Lower lobe of right lung (tissue), 2 donors: ENCODE results near the gene FADS2. TPM values are rescaled to one million over a fixed set of nuclear protein-coding genes. Genes with fewer than 3 reads are reported as not detected.

ENCODE experiments used
- ATAC-seq, 2 donors: fragments of 200-7000 bp; cut with Tn5 transposase; one replicate each; pipeline ENCODE4 v1.9.1; 2020 to 2022; ENCODE audit warnings: mild to moderate bottlenecking in 2 of 2, moderate library complexity in 2 of 2
- DNase-seq: peaks from one replicate; pipeline ENCODE4 v3.0.0-alpha.2; 2020
- H3K27ac ChIP-seq: fragments of 200-600 bp; one replicate; pipeline ENCODE4 v1.8.0; 2022
- H3K27me3 ChIP-seq: fragments of 200-600 bp; one replicate; pipeline ENCODE4 v1.8.0; 2022; ENCODE audit warnings: low read depth
- H3K36me3 ChIP-seq: fragments of 200-600 bp; one replicate; pipeline ENCODE4 v1.8.0; 2022; ENCODE audit warnings: mild to moderate bottlenecking
- H3K4me1 ChIP-seq: fragments of 200-600 bp; one replicate; pipeline ENCODE4 v1.8.0; 2022
- H3K4me3 ChIP-seq: fragments of 200-600 bp; one replicate; pipeline ENCODE4 v1.8.0; 2022; ENCODE audit warnings: mild to moderate bottlenecking
- H3K9me3 ChIP-seq: fragments of 200-600 bp; one replicate; pipeline ENCODE4 v1.8.0; 2022
- CTCF ChIP-seq: fragments of 200-600 bp; IDR thresholded peaks from one replicate; pipeline ENCODE4 v1.8.0; 2022; ENCODE audit warnings: antibody characterized with exemption, mild to moderate bottlenecking
- intact Hi-C: fragments of 100-400 bp; cut with DNase I; formaldehyde crosslinking; loops from one replicate; pipeline ENCODE4 v1.11.0; 2022
- total RNA-seq: library from RNA; stranded (reverse); fragmentation: NEBNext Ultra II Directional; extraction: Animal tissue kit (Norgen Biotek cat#: 25700); gene quantifications from one replicate; pipeline ENCODE4 v1.2.1, GENCODE V29; 2021
- donor health status: DM: no; HTN: yes; CAD: no; lungs with severe emphysema.

FADS2 gene
- total RNA-seq, 1 donor from 2014 or later: 82.0 TPM

GRCh38 chr11:61829806-61830205, 1.7 kb downstream of the FADS2 start:
- peaks cover 17% of the 10 kb centered on the region for H3K27me3 ChIP-seq
- H3K27ac ChIP-seq: peak overlapping the region; percentile 38
- TF ChIP-seq CTCF: no peak
- DNase-seq (no peak), ATAC-seq (no peak)
- H3K36me3 ChIP-seq: no peaks in the 10 kb centered on the region
- peaks cover 48% of the 10 kb centered on the region for H3K4me1 ChIP-seq
- intact Hi-C loops: no loop called here
- H3K9me3 ChIP-seq: no peaks in the 10 kb centered on the region
- H3K4me3 ChIP-seq: peak overlapping the region; percentile 67

GRCh38 chr11:61830237-61831105, 2.4 kb downstream of the FADS2 start:
- intact Hi-C loops: no loop called here
- H3K27ac ChIP-seq: peak overlapping the region; percentile 40
- H3K4me1 ChIP-seq: peaks cover 54% of the 10 kb centered on the region

GRCh38 chr11:61832207-61832606, 4.1 kb downstream of the FADS2 start:
- H3K27ac ChIP-seq: no peak overlapping the region
- no peaks in the 10 kb centered on the region for H3K9me3 ChIP-seq
- intact Hi-C loops: no loop called here
- TF ChIP-seq CTCF: no peak
- no peak for ATAC-seq
- no peak for DNase-seq
- H3K27me3 ChIP-seq: peaks cover 17% of the 10 kb centered on the region
- H3K4me3 ChIP-seq: no peak overlapping the region
- peaks cover 50% of the 10 kb centered on the region for H3K4me1 ChIP-seq
- no peaks in the 10 kb centered on the region for H3K36me3 ChIP-seq

More at GRCh38 chr11:61830237-61831105, 2.4 kb downstream of the FADS2 start:
- DNase-seq (no peak), ATAC-seq (no peak)
- no peak for TF ChIP-seq CTCF
- Histone ChIP-seq H3K36me3 (no peaks in the 10 kb centered on the region), H3K27me3 (peaks cover 17% of the 10 kb centered on the region), H3K9me3 (no peaks in the 10 kb centered on the region), H3K4me3 (peak overlapping the region; percentile 67)

- intact Hi-C loops: no loop called here
- H3K4me3 ChIP-seq: no peak overlapping the region
- H3K27me3 ChIP-seq: peaks cover 17% of the 10 kb centered on the region
- TF ChIP-seq CTCF: no peak
- H3K4me1 ChIP-seq: peaks cover 44% of the 10 kb centered on the region
- ATAC-seq: no peak
- H3K36me3 ChIP-seq: no peaks in the 10 kb centered on the region
- H3K9me3 ChIP-seq: no peaks in the 10 kb centered on the region
- DNase-seq: no peak
- no peak overlapping the region for H3K27ac ChIP-seq
These were observed 4.7 kb downstream of the FADS2 start for GRCh38 chr11:61832754-61833153.

DNA sequence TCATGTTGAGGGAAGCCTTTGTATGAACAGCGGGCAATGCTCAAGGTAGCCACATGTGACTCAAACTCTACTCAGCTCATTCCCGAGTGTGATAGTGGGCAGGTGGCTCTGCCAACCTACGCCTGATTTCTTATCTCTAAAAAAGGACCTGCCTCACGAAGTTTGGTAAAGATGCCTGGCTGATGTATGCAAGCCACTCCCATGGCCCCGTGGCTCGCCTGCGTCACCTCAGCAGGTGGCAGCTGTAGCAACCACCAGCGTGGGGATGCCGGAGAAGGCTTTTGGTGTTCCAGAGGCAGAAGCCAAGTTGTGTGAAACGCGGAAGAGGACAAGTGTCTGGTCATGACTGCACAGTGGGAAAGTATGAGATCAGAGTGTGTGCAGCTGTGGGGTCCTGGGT, 5.4 kb downstream of the FADS2 start:
- Histone ChIP-seq H3K4me3 (no peak overlapping the region), H3K9me3 (no peaks in the 10 kb centered on the region), H3K36me3 (no peaks in the 10 kb centered on the region), H3K27ac (peak overlapping the region; percentile 69), H3K4me1 (peaks cover 39% of the 10 kb centered on the region), H3K27me3 (peaks cover 13% of the 10 kb centered on the region)
- DNase-seq (no peak), ATAC-seq (no peak)
- intact Hi-C loops: no loop called here
- no peak for TF ChIP-seq CTCF
